Measurements from ENCODE around the gene GSTT2B.
A peak's percentile ranks its signal among the peaks of the same experiment; 100 is the strongest.
"Not testable (repeated sequence)": the region's sequence is repeated elsewhere in the genome, so short reads cannot be mapped to it uniquely, and the experiment has no call there.

Gene GSTT2B

DNA sequence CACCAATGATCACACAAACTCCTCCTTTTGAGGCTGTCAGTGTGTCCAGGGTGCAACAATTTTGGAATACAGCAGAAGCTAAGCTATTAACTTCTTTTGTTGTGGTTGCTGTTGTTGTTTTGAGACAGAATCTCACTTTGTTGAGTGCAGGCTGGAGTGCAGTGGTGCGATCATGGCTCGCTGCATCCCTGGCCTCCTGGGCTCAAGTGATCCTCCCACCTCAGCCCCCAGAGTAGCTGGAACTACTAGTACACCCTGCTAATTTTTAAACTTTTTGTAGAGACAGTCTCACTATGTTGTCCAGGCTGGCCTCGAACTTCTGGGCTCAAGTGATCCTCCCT is 22.0 kb downstream of the GSTT2B start:
- DNase-seq, result no peak

GRCh38 chr22:23938328-23939016 is 22.5 kb downstream of the GSTT2B start:
- no peak for DNase-seq

DNA sequence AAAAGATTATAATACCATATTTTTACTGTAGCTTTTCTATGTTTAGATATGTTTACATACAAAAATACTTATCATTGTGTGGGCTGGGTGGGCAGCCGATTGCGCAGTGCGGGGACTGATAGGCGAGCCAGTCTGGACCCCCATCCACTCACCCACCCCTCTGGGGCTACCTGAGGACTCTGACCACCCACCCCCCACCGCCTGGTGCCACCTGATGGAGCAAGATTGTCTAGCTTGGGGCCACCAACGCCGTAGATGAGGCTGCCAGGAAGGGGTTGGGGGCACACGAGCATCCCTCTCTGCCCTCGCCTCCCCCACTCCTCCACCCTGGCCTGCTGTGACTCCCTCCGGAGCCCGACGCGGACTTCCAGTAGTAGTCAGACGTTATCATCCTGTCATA is 34.4 kb downstream of the GSTT2B start:
- no peak for DNase-seq

- DNase-seq, result no peak
Measured at GRCh38 chr22:23925020-23925606, 35.9 kb downstream of the GSTT2B start.

- DNase-seq, result no peak
Measured at GRCh38 chr22:23922921-23923320, 38.1 kb downstream of the GSTT2B start.

GRCh38 chr22:23921586-23922201 is 39.3 kb downstream of the GSTT2B start:
- DNase-seq, result not testable (repeated sequence)

- DNase-seq, result not testable (repeated sequence)
Measured at GRCh38 chr22:23920267-23920611, 40.8 kb downstream of the GSTT2B start.

GRCh38 chr22:23915290-23915689 is 45.7 kb downstream of the GSTT2B start:
- no peak for DNase-seq

DNA sequence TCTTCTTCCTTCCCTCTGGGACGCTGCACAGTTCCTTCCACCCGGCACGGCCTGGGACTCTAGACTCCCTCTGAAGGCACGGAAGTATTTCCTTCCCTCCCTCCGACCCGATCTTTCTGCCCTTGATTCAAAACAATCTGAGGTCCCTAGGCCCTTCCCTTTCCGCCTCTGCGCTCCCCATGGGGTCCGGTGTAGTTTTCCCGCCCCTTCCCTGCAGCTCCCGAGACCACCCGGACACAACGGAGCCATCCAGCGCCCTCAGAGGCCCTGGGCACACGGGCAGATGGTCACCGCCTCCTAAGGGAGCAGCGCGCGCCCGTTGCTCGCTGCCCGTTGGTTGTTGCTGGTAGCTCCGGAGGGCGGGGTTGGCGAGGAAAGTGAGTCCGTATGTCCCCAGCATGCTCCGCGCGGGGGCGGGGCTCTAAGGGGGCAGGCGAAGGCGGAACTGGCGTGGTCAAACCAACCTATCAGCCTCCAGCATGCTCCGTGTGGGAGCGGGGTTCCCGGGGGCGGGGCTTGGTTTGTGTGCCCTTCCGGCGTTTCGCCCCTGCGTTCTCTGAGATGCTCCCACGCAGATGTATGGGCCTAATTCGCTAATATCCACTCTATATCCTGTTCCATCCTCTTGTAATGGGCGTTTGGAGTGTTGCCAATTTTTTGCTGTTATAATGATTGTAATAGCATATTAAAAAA is 47.2 kb downstream of the GSTT2B start:
- DNase-seq, result peak; percentile 100

DNA sequence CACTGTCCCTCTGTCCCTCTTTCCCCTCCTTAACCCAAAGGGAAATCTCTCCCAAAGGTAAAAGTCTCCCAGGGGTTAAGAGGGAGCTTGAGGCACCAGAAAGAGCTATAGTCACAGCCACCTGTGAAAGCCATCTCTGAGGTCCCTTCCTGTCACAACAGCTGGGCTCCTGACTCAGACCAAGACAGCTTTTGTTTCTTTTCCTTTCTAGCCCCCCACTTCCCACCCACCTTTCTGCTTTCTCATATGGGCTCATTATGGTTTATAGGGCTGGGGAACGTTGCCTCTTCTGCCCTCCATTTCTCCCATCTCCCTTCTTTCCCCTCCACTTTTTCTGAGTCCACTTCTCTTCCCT is 47.7 kb downstream of the GSTT2B start:
- DNase-seq, result no peak

DNA sequence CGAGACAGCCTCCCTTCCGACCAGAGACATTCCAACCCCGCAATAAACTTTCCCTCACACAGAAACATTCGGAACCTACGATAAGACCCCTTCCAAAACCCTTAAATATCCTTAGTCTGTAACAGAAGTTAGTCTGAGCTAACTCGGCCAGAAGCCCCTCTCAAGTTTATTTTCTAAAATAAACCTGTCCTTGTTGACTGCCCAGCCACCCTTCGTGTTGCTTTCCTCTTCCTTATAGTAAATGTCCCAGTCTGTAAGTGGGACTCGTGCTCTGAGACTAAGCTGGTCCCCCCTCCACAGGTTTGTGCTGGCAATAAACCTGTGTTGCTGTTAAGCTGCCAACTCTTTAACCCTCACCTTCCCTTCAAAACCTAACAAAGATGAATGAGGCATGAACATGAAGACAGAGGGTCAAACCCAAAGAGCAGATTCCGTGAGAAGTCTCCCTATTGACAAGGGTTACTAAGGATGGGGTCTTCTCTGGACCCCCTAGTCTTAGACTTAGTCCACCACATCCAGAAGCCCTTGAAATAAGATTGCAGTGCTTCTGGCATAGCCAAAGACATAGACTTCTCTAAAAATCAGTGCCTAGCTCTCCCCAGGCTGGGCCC is 48.6 kb downstream of the GSTT2B start:
- no peak for DNase-seq

GRCh38 chr22:23911318-23911980 is 49.5 kb downstream of the GSTT2B start:
- DNase-seq, result no peak

DNA sequence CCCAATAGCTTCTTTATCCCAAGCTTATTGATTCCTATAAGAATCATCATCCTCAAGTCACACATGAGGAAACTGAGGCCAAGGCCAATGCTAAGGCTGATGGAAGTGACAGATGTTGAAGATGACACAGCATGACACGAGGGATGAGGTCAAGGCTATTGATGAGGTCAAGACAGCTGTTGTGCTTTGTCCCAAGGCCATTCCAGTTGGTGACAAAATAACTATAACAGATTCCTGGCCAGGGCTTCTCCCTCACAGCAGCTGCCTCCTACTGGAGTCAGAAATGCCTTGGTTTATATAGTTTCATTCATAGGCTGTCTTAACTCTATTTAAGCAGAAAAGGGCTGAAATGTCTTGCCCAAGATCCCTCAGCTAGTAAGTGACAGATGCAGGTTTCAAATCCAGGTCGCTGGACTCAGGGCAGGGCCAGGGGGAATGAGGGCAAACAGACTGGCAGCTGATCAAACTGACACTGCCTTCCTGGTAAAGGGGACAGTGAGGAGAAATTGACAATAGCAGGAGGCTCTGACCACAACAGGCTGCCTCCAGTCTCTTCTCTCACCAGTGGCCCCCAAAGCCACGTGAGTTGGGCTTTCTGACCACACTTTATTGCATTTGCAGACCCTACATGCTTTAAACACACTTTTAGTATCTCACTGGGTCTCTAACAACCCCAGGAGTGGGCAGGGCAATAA is 50.4 kb downstream of the GSTT2B start:
- no peak for DNase-seq

GRCh38 chr22:23909296-23909898 is 51.6 kb downstream of the GSTT2B start:
- DNase-seq, result no peak

GRCh38 chr22:23908587-23909205 is 52.3 kb downstream of the GSTT2B start:
- DNase-seq, result no peak

- not testable (repeated sequence) for DNase-seq
Measured at GRCh38 chr22:23907423-23907822, 53.6 kb downstream of the GSTT2B start.
